G401 (cell line): ENCODE measurements around the gene GNL1. TPM values are rescaled to one million over a fixed set of nuclear protein-coding genes. Genes with fewer than 3 reads are reported as not detected.
"Not testable (repeated sequence)": the region's sequence is repeated elsewhere in the genome, so short reads cannot be mapped to it uniquely, and the experiment has no call there.

Source experiments
- DNase-seq: peaks from one replicate; pipeline ENCODE4 v3.0.0-alpha.2; 2015; ENCODE audit warnings: low spot score
- in situ Hi-C: cut with HindIII; loops from 2 replicates; pipeline ENCODE4 v1.10.0; 2016; ENCODE audit warnings: low sequenced_read_pairs, mixed read lengths
- total RNA-seq: library from RNA; depleted of rRNA; stranded (reverse); fragments of >200 nt; shearing (Covaris generic); gene quantifications from 2 replicates; pipeline ENCODE4 v1.2.3, GENCODE V29; 2014; rRNA removed

GNL1 gene, protein sequence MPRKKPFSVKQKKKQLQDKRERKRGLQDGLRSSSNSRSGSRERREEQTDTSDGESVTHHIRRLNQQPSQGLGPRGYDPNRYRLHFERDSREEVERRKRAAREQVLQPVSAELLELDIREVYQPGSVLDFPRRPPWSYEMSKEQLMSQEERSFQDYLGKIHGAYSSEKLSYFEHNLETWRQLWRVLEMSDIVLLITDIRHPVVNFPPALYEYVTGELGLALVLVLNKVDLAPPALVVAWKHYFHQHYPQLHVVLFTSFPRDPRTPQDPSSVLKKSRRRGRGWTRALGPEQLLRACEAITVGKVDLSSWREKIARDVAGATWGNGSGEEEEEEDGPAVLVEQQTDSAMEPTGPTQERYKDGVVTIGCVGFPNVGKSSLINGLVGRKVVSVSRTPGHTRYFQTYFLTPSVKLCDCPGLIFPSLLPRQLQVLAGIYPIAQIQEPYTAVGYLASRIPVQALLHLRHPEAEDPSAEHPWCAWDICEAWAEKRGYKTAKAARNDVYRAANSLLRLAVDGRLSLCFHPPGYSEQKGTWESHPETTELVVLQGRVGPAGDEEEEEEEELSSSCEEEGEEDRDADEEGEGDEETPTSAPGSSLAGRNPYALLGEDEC
- total RNA-seq = 102 and 129 TPM in 2 replicates

GRCh38 chr6:30556066-30556905 is at the start of gene GNL1:
Gene GNL1 (minus strand): TSS chr6:30556489. CDS start chr6:30556203, 286 bp downstream.
- peak; percentile 94 for DNase-seq
- in situ Hi-C loops = no loop called here

DNA sequence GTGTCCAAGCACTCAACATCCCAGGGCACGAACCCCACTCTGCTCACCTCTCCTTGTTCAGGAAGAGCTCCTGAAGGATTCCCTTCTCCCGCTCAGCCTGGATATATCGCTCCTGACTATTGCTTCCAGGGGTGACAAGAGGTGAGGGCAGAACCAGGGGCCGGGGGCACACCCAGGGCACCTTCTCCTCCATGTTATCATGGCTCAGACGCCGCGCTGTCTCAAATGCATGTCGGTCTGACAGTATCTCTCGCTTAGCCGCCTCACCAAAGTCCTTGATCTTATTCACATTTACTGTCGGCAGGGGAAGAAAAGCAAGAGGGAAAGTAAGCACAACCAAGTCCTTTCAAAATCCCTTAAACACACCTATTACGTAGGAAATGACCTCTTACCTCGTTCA is 47.7 kb upstream of the GNL1 start:
- DNase-seq = no peak
- in situ Hi-C loops = no loop called here

DNA sequence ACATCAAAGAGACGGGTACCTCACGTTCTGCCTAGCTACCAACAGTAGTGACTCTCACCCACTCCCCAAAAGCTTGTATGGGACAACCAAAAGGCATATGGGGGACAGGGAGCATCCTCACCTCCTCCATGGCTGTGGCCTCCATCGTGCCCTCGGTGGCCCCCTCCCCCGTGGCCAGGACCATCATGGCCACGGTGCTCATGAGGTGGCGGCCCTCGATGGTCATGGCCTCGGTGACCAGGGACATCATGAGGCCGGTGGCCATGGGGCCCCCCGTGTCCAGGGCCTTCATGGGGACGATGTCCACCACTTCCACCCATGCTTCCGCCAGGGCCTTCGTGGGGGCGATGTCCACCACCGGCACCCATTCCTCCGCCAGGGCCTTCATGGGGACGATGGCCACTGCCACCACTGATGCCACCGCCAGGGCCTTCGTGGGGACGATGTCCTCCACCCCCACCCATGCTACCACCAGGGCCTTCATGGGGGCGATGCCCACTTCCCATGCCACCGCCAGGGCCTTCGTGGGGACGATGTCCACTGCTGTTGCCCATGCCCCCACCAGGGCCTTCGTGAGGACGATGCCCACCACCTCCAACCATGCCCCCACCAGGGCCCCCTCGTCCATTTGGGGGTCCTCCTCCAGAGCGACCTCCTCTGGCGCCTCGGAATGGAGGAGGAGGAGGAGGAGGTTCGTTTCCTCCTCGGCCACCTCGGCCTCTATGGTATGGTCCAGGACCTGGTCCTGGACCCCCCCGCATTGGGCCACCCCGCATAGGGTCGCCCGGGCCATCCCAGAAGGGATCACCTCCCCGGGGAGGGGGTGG is 45.7 kb upstream of the GNL1 start:
- in situ Hi-C loops = no loop called here

DNA sequence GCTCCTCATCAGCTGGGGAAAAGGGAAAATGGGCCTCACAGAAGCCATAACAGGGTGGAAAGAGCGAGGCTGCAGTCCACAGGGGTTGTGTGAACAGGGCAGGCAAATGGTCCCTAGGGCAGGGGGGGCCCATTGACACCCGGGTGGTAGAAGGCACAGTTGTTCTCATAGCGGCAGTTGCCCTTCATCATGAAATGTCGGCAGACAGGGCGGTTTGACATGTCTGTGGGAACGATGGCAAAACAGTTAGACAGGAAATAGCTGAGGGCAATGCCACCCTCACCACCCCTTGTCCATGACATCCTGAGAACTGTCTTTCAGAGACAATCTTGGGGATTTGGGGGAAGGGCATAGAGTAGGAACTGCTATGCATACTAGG is 45.1 kb upstream of the GNL1 start:
- no peak for DNase-seq
- in situ Hi-C loops = no loop called here

More for the DNA sequence above, 45.7 kb upstream of the GNL1 start:
- no peak for DNase-seq

DNA sequence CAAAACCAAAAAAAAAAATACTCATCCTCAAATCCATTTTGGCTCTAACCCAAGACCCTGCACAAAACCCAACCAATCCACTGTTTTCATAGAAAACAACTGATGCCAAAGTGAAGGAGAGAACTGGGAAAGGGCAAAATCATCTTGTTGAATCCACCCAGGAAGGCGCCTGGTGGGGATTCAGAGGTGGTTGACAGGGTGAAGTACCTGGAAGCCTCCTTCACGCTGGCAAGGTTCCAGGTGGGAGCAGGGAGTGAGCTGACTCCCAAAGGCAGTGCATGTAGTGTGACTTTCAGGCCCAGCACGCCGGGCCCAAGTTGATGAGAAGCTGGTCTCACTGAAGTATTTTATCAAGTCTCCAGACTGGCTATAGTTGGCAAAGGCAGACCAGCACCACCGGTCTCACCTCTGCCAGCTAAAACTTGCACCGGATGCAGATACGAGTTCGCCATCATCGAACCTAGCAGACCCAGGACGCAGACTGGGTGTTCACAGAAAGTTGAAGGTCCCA is 44.2 kb upstream of the GNL1 start:
- in situ Hi-C loops = no loop called here
- no peak for DNase-seq

- in situ Hi-C loops = no loop called here
- DNase-seq = no peak
These were observed 43.5 kb upstream of the GNL1 start for GRCh38 chr6:30599625-30600324.

- DNase-seq = no peak
- in situ Hi-C loops = no loop called here
These were observed 42.8 kb upstream of the GNL1 start for GRCh38 chr6:30598912-30599624.

DNA sequence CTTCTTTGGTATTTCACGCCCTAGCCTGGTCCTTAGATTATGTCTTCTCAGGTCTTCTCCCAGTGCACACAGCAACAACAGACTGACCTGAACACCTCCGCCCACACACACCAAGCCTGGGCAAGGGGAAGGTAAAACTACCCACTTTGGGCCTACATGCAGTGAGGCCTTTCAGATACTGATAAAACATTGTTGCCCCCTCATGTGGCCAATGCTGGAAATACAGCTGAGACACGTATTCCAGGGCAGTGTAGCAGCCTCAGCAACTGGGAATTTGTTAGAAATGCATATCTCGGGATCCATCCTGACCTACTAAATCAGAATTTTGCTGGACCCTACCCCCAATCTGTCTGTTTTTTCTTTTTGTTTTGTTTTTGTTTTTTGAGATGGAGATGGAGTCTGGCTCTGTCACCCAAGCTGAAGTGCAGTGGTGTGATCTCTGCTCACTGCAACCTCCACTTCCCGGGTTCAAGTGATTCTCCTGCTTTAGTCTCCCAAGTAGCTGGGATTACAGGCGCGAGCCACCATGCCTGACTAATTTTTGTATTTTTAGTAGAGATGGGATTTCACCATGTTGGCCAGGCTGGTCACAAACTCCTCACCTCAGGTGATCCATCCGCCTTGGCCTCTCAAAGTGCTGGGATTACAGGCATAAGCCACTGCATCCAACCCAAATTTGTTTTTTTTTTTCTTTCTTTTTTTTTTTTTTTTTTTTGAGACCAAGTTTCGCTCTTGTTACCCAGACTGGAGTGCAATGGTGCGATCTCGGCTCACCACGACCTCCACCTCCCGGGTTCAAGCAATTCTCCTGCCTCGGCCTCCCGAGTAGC is 41.2 kb upstream of the GNL1 start:
- in situ Hi-C loops = not testable (repeated sequence)
- DNase-seq = peak; percentile 74

DNA sequence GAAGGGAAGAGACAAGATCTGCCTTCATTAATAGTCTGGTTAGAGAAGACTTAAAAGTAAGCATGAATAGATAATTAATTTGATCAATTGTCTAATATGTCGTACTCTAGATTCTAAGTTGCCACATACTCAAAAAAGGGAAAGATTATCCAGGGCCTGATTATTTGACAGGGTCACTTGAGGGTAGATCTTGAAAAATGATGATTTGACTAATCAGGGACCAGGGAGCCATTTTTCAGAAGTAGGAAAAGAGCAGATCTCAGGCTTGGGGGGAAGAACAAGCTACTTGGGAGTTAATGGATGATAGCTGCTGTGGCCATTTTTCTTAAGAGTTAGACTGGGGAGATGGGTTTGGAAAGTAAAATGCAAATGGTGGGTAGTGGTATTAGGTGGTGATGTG is 36.0 kb upstream of the GNL1 start:
- DNase-seq = no peak
- in situ Hi-C loops = no loop called here

- no peak for DNase-seq
- in situ Hi-C loops = no loop called here
These were observed 34.7 kb upstream of the GNL1 start for GRCh38 chr6:30591008-30591407.

GRCh38 chr6:30590509-30590908 is 34.2 kb upstream of the GNL1 start:
- in situ Hi-C loops = no loop called here

GRCh38 chr6:30589754-30590358 is 33.6 kb upstream of the GNL1 start:
- in situ Hi-C loops = no loop called here
- DNase-seq = no peak

More at GRCh38 chr6:30590509-30590908, 34.2 kb upstream of the GNL1 start:
- DNase-seq = no peak

DNA sequence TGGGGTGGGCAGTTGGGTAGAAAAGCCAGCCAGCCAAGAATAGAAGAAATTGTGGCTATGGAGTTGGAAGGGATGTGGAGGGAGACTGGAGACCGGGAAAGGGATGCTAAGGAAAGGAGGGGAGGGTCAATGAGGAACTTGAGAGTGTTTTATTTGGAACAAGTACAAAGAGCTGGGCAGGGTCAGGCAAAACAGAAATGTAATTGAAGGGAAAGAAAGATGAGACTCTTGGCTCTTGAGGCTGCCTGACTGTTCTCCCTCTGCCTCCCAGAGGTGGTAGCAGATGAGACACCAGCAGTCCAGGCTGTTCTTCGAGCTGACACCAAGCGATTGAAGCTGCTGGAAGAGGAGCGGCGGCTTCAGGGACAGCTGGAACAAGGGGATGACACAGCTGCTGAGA is 27.6 kb upstream of the GNL1 start:
- no peak for DNase-seq
- in situ Hi-C loops = no loop called here

DNA sequence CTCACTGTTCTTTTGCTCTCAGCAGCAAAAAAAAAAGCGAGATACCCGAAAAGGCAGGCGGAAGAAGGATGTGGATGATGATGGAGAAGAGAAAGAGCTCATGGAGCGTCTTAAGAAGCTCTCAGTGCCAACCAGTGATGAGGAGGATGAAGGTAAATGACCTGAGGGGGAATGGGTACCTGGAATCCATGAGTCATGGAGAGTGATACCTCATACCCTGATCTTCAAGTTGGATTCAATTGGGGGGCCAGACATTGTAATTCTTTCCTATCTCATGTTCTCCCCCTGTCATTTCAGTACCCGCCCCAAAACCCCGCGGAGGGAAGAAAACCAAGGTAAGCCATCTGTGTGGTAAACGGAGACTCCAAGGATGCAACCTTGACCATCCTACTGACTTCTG is 21.8 kb upstream of the GNL1 start:
- no peak for DNase-seq

GRCh38 chr6:30573113-30573512 is 16.8 kb upstream of the GNL1 start:
- in situ Hi-C loops = no loop called here
- DNase-seq = no peak

More for the DNA sequence above, 21.8 kb upstream of the GNL1 start:
- in situ Hi-C loops = no loop called here

DNA sequence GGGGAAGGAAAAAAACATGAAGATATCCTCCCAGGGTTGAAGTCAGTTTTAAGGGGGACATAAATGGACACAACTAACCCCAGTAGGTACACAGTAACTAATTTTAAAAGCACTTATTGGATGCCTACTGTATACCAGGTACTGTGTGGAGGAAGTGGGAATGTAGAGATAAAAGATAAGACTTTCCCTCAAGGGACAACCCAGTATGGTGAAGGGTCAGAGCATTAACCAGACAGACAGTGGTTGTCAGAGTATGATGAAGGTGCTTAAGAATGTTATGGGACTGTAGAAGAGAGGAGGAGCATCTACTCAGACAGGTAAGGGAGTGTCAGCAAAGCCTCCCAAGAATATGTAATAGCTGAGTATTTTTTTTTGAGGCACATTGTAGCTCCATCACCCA is 15.9 kb upstream of the GNL1 start:
- in situ Hi-C loops = no loop called here
- no peak for DNase-seq

- in situ Hi-C loops = no loop called here
- no peak for DNase-seq
These were observed 15.4 kb upstream of the GNL1 start for GRCh38 chr6:30571762-30572082.
